H9 (cell line): ENCODE measurements around the gene ZSCAN32. TPM values are rescaled to one million over a fixed set of nuclear protein-coding genes. Genes with fewer than 3 reads are reported as not detected.
A peak's percentile ranks its signal among the peaks of the same experiment; 100 is the strongest.

Experiments
- DNase-seq: peaks from one replicate; pipeline ENCODE4 v3.0.0-alpha.2; 2017
- H2AFZ ChIP-seq: one replicate; pipeline ENCODE4 v1.6.1; 2013; ENCODE audit warnings: mild to moderate bottlenecking, low read length, control low read depth, moderate library complexity
- H2AK5ac ChIP-seq: 2 replicates; pipeline ENCODE4 v1.6.1; 2013; ENCODE audit warnings: low read length, control low read depth, mixed read lengths; ENCODE audit not compliant: insufficient read length
- H2BK120ac ChIP-seq: one replicate; pipeline ENCODE4 v1.6.1; 2013; ENCODE audit warnings: low read depth, mild to moderate bottlenecking, low read length, control low read depth, inconsistent platforms; ENCODE audit not compliant: poor library complexity, severe bottlenecking
- H2BK12ac ChIP-seq: 2 replicates; pipeline ENCODE4 v1.6.1; 2013; ENCODE audit warnings: low read length, control low read depth, mixed read lengths, low read depth; ENCODE audit not compliant: insufficient read length
- H2BK15ac ChIP-seq: 2 replicates; pipeline ENCODE4 v1.6.1; 2013; ENCODE audit warnings: low read depth, low read length, control low read depth
- H2BK20ac ChIP-seq: one replicate; pipeline ENCODE4 v1.6.1; 2013; ENCODE audit warnings: low read depth, mild to moderate bottlenecking, low read length, control low read depth, inconsistent platforms; ENCODE audit not compliant: poor library complexity, severe bottlenecking
- H2BK5ac ChIP-seq: 2 replicates; pipeline ENCODE4 v1.6.1; 2013; ENCODE audit warnings: low read length, control low read depth, mixed read lengths; ENCODE audit not compliant: insufficient read length
- H3K14ac ChIP-seq: 2 replicates; pipeline ENCODE4 v1.6.1; 2013; ENCODE audit warnings: low read length, control low read depth; ENCODE audit not compliant: insufficient read depth
- H3K18ac ChIP-seq: 2 replicates; pipeline ENCODE4 v1.6.1; 2013; ENCODE audit warnings: low read depth, mild to moderate bottlenecking, mixed read lengths, low read length, control low read depth; ENCODE audit not compliant: insufficient read length
- H3K23ac ChIP-seq: 2 replicates; pipeline ENCODE4 v1.6.1; 2013; ENCODE audit warnings: low read length, control low read depth, mixed read lengths, low read depth; ENCODE audit not compliant: insufficient read length
- H3K23me2 ChIP-seq: 2 replicates; pipeline ENCODE4 v1.6.1; 2013; ENCODE audit warnings: low read depth, mild to moderate bottlenecking, mixed read lengths, low read length, control low read depth; ENCODE audit not compliant: insufficient read length, poor library complexity, severe bottlenecking
- H3K27ac ChIP-seq: 2 replicates; pipeline ENCODE4 v1.5.1; 2013; ENCODE audit warnings: low read length, control low read depth, mixed read lengths, low read depth; ENCODE audit not compliant: insufficient read length
- H3K27me3 ChIP-seq: 2 replicates; pipeline ENCODE4 v1.6.1; 2013; ENCODE audit warnings: low read length, control low read depth, inconsistent platforms; ENCODE audit not compliant: insufficient read depth
- H3K4ac ChIP-seq: 2 replicates; pipeline ENCODE4 v1.6.1; 2013; ENCODE audit warnings: low read depth, mild to moderate bottlenecking, control low read depth, inconsistent platforms, low read length, moderate library complexity
- H3K4me1 ChIP-seq: 2 replicates; pipeline ENCODE4 v1.6.1; 2013; ENCODE audit warnings: low read length, control low read depth, inconsistent platforms; ENCODE audit not compliant: insufficient read depth
- H3K4me2 ChIP-seq: 2 replicates; pipeline ENCODE4 v1.6.1; 2013; ENCODE audit warnings: low read length, control low read depth, mixed read lengths; ENCODE audit not compliant: insufficient read length, insufficient read depth
- H3K56ac ChIP-seq: 2 replicates; pipeline ENCODE4 v1.6.1; 2013; ENCODE audit warnings: low read depth, mild to moderate bottlenecking, mixed read lengths, low read length, control low read depth; ENCODE audit not compliant: insufficient read length
- H3K79me1 ChIP-seq: 2 replicates; pipeline ENCODE4 v1.6.1; 2013; ENCODE audit warnings: low read depth, mild to moderate bottlenecking, moderate library complexity, low read length, control low read depth, inconsistent platforms; ENCODE audit not compliant: insufficient read depth, poor library complexity, severe bottlenecking
- H3K79me2 ChIP-seq: 2 replicates; pipeline ENCODE4 v1.6.1; 2013; ENCODE audit warnings: low read length, control low read depth, inconsistent platforms; ENCODE audit not compliant: insufficient read depth
- H3K9ac ChIP-seq: 2 replicates; pipeline ENCODE4 v1.6.1; 2013; ENCODE audit warnings: low read length, control low read depth, mixed read lengths; ENCODE audit not compliant: insufficient read length; ENCODE audit errors: extremely low read depth
- H3K9me3 ChIP-seq: one replicate; pipeline ENCODE4 v1.6.1; 2013; ENCODE audit warnings: low read depth, low read length, inconsistent platforms; ENCODE audit not compliant: control insufficient read depth
- H3T11ph ChIP-seq: one replicate; pipeline ENCODE4 v1.6.1; 2013; ENCODE audit warnings: mild to moderate bottlenecking, low read length, control low read depth, inconsistent platforms
- H4K20me1 ChIP-seq: one replicate; pipeline ENCODE4 v1.6.1; 2013; ENCODE audit not compliant: control insufficient read depth, insufficient read length, insufficient read depth
- H4K5ac ChIP-seq: 2 replicates; pipeline ENCODE4 v1.6.1; 2013; ENCODE audit warnings: low read depth, mild to moderate bottlenecking, mixed read lengths, low read length, control low read depth; ENCODE audit not compliant: insufficient read length
- H4K8ac ChIP-seq: replicated peaks from 2 replicates; pipeline ENCODE4 v1.6.1; 2013; ENCODE audit warnings: low read length, control low read depth, mixed read lengths, low read depth; ENCODE audit not compliant: insufficient read length
- H4K91ac ChIP-seq: 2 replicates; pipeline ENCODE4 v1.6.1; 2013; ENCODE audit warnings: low read depth, mild to moderate bottlenecking, moderate library complexity, mixed read lengths, low read length, control low read depth; ENCODE audit not compliant: insufficient read length
- H3K27ac Mint-ChIP-seq, 3 experiments: 2 replicates in 2 of 3; 3 replicates in 1 of 3; pipeline ENCODE4 v1.8.0; 2020 to 2021; ENCODE audit warnings: mixed read lengths in 3 of 3, mild to moderate bottlenecking in 1 of 3, moderate library complexity in 1 of 3
- H3K27me3 Mint-ChIP-seq: 2 replicates; pipeline ENCODE4 v1.8.0; 2021; ENCODE audit warnings: low read depth, mild to moderate bottlenecking, moderate library complexity, mixed read lengths
- H3K36me3 Mint-ChIP-seq, 3 experiments: 2 replicates in 2 of 3; 3 replicates in 1 of 3; pipeline ENCODE4 v1.8.0; 2020 to 2021; ENCODE audit warnings: low read depth in 3 of 3, mixed read lengths in 3 of 3; ENCODE audit not compliant: insufficient read depth in 1 of 3
- H3K4me1 Mint-ChIP-seq, 2 experiments: 2 replicates each; pipeline ENCODE4 v1.8.0; 2020; ENCODE audit warnings: mixed read lengths in 2 of 2
- H3K4me3 Mint-ChIP-seq, 2 experiments: 2 replicates in 1 of 2; 3 replicates in 1 of 2; pipeline ENCODE4 v1.8.0; 2020 to 2021; ENCODE audit warnings: mild to moderate bottlenecking in 2 of 2, mixed read lengths in 2 of 2, moderate library complexity in 1 of 2
- H3K9me3 Mint-ChIP-seq, 2 experiments: 2 replicates in 1 of 2; 3 replicates in 1 of 2; pipeline ENCODE4 v1.8.0; 2020; ENCODE audit warnings: mild to moderate bottlenecking in 2 of 2, mixed read lengths in 2 of 2, moderate library complexity in 1 of 2
- CTCF ChIP-seq: fragments of 200-600 bp; sonication (generic); conservative IDR thresholded peaks from 3 replicates; pipeline ENCODE4 v1.8.0; 2021; ENCODE audit warnings: antibody characterized with exemption, mild to moderate bottlenecking
- WGBS: extraction: QIAGEN DNeasy Blood & Tissue Kit; methylation state at CpG from one replicate; pipeline ENCODE4 v1.1.7; 2013; ENCODE audit warnings: missing lambda C conversion rate, low lambda C conversion rate, mixed read lengths; ENCODE audit not compliant: insufficient read length; ENCODE audit errors: extremely low coverage; 5-methylcytosine and 5-hydroxymethylcytosine counted together
- total RNA-seq: library from RNA; stranded (reverse); gene quantifications from 2 replicates; pipeline ENCODE4 v1.2.1, GENCODE V29; 2021

Gene ZSCAN32
- total RNA-seq, 1 experiment from 2014 or later, result 18.0 TPM

DNA sequence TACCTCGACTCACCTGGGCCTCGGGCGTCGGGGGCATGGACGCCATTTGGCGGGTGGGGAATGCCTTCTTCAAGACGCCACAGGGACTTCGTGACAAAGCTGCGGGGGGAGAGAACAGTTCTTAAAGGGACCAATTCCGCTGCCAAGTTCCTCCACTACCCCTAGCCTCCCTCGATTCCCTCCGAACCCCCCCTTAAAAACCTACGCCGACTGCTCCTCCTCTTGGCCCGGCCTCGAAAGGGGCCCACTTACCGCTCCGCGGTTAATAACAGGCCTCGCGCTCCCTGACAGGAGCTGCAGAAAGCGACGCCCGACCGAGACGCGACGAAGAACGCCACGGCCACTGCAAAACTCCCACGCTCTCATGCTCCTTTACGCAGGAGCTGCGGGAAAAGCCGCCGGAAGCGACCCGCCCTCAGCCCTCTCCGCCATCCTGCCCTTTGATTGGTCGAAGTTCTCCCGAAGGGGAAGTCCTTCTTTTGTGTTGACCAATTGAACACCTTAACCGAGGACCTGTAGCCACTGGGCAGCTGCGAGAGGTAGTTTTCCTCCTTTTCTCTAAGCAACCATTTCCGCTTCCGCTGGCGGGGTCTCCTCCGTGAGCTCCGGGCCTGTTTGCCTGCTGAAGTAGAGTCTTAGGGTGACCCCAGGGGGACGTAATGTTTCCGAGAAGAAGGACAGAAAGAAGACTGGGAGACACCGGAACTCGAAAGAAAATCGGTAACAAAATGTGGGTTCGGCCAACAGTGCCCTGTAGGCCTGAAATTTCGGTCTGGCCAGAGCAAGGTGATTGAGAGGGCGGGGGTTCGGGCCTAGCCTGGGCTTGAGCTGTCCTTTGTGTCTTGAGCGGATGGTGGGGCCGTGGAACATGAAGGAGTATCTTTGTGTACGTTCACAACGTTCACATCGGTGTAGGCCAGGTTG lies 42.6 kb upstream of the ZSCAN32 start, which contains the start of the genes NAA60 and ZNF597:
Gene NAA60 (plus strand): TSS at position 573 of the 924 bp plus-strand sequence. CDS start 32,548 bp downstream, outside the sequence.
Gene ZNF597 (minus strand): TSS at position 397 of the 924 bp plus-strand sequence. CDS start 351 bp downstream, at position 46.
- Histone ChIP-seq H3K23me2 (no peaks in the 10 kb centered on the region), H2AK5ac (no peak within 1 kb of the TSS), H3K4me2 (peak within 1 kb of the TSS; percentile 45), H3K9ac (peak within 1 kb of the TSS; percentile 41), H4K91ac (no peak within 1 kb of the TSS), H3K56ac (no peak within 1 kb of the TSS), H2BK15ac (no peak within 1 kb of the TSS), H2BK20ac (no peak within 1 kb of the TSS), H2BK5ac (no peak within 1 kb of the TSS), H3K79me1 (no peaks in the 10 kb centered on the region), H2BK12ac (no peak within 1 kb of the TSS), H3K18ac (no peak within 1 kb of the TSS), H3K27ac (no peak within 1 kb of the TSS), H3K23ac (no peak within 1 kb of the TSS), H3K14ac (no peak within 1 kb of the TSS), H3K27me3 (no peaks in the 10 kb centered on the region), H4K8ac (no peak within 1 kb of the TSS), H4K20me1 (no peaks in the 10 kb centered on the region), H3T11ph (no peak within 1 kb of the TSS), H3K79me2 (peaks cover 2% of the 10 kb centered on the region; the same call in 1 of the 2 replicates), H3K4ac (no peak within 1 kb of the TSS), H2BK120ac (no peak within 1 kb of the TSS), H4K5ac (no peak within 1 kb of the TSS), H3K4me1 (no peaks in the 10 kb centered on the region), H2AFZ (no peak within 1 kb of the TSS), H3K9me3 (no peaks in the 10 kb centered on the region)
- Mint-ChIP-seq H3K27ac (peak within 1 kb of the TSS; percentile 87 to 95 (median 90); a peak in 6 of 7 replicates), H3K4me3 (peak within 1 kb of the TSS; percentile 98), H3K9me3 (peaks cover 35 to 36% of the 10 kb centered on the region in 2 experiments), H3K27me3 (no peaks in the 10 kb centered on the region), H3K36me3 (peaks cover 29 to 34% (median 34%) of the 10 kb centered on the region in 3 experiments), H3K4me1 (peaks cover 3 to 4% of the 10 kb centered on the region in 2 experiments; a peak in 1 of 4 replicates)
- peak; percentile 94 for DNase-seq
- no peak for TF ChIP-seq CTCF
- WGBS, result no CpG with 5 or more reads among the region's 61 CpGs
